DND-41 (cell line): ENCODE measurements around the gene ARHGAP24.

Experiments used
- CTCF ChIP-seq: IDR thresholded peaks from 2 replicates; pipeline ENCODE4 v1.5.1; 2012; ENCODE audit warnings: borderline replicate concordance, low read length, moderate library complexity, mild to moderate bottlenecking; ENCODE audit not compliant: poor library complexity, severe bottlenecking; ENCODE audit errors: extremely low read depth
- EZH2 ChIP-seq: IDR thresholded peaks from 3 replicates; pipeline ENCODE4 v1.6.1; 2012; ENCODE audit warnings: borderline replicate concordance, low read depth, mild to moderate bottlenecking, moderate library complexity, low read length, inconsistent platforms; ENCODE audit not compliant: severe bottlenecking

- no peak for TF ChIP-seq CTCF
- TF ChIP-seq EZH2 = no peak
These were observed 292.7 kb downstream of the ARHGAP24 start for GRCh38 chr4:85767649-85768048.
